Activated T-cell treated with anti-CD3 and anti-CD28 coated beads, Interleukin-2, amount 50 U/mL, for 48 hours (primary cell): Measurements from ENCODE around the gene GPR157.
"Not testable (repeated sequence)": the region's sequence is repeated elsewhere in the genome, so short reads cannot be mapped to it uniquely, and the experiment has no call there.

Experiments
- DNase-seq, 2 experiments: peaks; one replicate each; pipeline ENCODE4 v3.0.0-alpha.2; 2020

Gene GPR157

GRCh38 chr1:9128520-9129265, at the start of gene GPR157:
GPR157 (minus strand) TSS chr1:9129102; CDS start chr1:9129027, 75 bp downstream.
- DNase-seq: peak; percentile 77 to 81

GRCh38 chr1:9174762-9175161, 45.9 kb upstream of the GPR157 start:
- no peak for DNase-seq

DNA sequence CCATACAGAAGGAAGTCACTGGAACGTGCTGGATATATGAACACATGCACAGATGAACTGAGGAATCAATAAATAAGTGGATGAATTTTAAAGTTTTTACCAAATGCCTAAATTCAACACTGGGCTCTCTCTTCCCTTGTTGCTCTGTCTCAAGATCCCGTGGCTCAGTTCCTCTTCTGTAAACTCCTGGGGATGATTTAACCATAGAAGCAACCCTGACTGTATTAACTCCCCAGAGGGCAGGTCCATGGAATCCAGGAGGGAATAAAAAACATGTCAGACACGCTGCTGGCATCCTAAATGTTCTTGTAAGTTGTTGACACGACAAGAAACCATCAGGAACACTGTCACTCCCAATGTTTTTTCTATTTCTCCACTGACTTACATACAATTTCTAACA, 45.3 kb upstream of the GPR157 start:
- no peak for DNase-seq

DNA sequence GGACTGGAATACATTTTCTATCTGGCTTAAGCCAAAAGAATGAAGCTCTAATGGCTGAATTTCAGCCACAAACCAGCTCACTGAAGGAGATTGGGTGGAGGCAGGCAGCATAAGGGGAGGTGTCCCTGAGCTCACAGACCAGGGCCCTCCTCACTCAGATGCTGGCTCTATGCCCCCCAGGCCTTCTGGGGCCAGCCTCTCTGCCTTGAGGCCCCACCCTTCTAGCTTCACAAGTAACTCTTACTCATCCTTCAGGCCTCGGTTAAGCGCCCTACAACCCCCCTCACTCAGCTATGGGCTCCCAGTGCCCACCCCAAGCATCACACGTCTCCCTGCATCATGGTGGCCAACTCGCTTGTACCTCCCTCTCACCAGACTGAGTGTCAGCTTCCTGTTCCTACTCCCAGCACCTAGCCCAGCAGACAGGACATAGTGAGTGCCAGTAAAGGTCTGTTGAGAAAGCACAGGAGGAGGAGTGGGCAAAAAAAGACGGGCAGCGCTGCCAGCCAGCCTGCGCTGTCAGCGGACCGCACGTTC, 40.8 kb upstream of the GPR157 start:
- no peak for DNase-seq

- DNase-seq: no peak
Measured at GRCh38 chr1:9167638-9168037, 38.7 kb upstream of the GPR157 start.

- DNase-seq: no peak
Measured at GRCh38 chr1:9166289-9167235, 37.7 kb upstream of the GPR157 start.

GRCh38 chr1:9165396-9165795, 36.5 kb upstream of the GPR157 start:
- DNase-seq: no peak

DNA sequence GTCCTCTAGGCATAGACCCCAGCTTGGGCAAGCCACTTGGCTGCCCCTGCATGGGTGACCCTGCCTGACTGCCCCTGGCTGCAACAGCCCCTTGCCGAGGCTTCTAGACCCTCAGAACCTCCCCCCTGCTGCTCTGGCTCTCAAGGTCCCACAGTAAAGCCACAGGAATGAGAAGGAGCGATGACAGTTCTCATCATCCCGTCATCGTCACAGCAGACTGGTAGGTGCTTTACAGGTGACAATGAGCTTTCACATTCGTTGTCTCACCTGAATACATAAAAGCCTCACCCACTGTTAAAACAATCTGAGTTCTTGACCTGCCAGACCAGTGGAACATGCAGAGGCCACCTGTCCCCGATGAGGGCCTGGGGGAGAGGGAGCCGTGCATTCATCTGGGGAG, 36.0 kb upstream of the GPR157 start:
- DNase-seq: no peak

- no peak for DNase-seq
Measured at GRCh38 chr1:9164532-9164900, 35.6 kb upstream of the GPR157 start.

GRCh38 chr1:9161963-9162362, 33.1 kb upstream of the GPR157 start:
- no peak for DNase-seq

DNA sequence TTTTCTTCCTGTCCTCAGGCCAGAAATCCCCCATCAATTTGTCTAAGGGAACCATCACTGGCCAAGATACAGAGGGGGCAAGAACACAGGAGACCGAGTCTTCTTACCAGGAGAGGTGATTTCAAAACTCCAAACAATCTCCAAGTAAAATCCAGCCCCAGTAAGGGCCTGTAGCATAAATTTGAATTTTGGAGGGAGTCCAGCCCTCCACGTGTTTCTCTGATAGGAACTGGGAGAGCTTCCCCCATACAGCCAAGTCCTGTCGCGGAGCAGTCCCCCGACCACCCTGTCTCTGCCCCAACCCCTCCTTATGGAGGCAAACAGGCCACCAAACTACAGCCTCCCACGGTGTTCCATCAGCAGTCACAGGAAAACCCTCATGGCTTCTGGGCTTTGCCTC, 32.4 kb upstream of the GPR157 start:
- no peak for DNase-seq

- no peak for DNase-seq
Measured at GRCh38 chr1:9160079-9160717, 31.3 kb upstream of the GPR157 start.

- no peak for DNase-seq
Measured at GRCh38 chr1:9155879-9156278, 27.0 kb upstream of the GPR157 start.

DNA sequence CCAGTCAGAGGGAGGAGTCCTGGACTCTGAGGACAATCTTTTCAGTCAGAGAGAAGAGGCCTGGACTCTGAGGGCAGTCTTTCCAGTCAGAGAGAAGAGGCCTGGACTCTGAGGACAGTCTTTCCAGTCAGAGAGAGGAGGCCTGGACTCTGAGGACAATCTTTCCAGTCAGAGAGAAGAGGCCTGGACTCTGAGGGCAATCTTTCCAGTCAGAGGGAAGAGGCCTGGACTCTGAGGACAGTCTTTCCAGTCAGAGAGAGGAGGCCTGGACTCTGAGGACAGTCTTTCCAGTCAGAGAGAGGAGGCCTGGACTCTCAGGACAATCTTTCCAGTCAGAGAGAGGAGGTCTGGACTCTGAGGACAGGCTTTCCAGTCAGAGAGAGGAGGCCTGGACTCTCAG, 26.5 kb upstream of the GPR157 start:
- not testable (repeated sequence) for DNase-seq

DNA sequence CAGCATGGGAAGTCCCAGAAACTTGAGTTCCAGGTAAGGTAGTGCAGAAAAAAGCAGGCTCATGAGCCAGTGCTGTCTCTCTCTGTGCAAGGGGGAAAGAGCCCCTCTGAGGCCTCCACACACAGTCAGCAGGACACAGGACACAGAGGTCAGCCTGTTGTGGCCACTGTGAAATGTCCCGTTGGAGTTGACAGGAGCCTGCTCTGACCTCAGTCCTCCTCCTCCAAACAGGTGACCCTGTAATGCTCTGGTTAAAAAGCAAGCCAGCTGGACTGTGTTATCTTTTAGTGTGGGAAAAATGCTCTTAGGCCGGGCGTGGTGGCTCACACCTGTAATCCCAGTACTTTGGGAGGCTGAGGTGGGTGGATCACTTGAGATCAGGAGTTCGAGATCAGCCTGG, 24.2 kb upstream of the GPR157 start:
- DNase-seq: no peak

DNA sequence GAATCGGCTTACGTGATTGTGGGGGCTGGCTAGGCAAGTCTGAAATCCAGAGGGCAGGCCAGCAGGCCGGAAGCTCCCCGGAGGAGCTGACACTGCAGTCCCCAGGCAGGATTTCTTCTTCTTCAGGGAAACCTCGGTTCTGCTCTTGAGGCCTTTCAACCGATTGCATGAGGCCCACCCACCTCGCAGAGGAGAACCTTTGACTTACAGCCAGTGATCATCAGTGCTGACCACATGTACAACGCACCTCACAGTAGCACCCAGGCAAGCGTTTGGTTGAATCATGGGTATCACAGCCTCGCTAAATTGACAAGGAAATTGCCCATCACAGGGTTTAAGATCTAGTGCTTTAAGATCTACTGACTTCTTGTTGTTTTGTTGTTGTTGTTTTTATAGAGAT, 23.6 kb upstream of the GPR157 start:
- DNase-seq: no peak

GRCh38 chr1:9151328-9151860, 22.5 kb upstream of the GPR157 start:
- DNase-seq: no peak

DNA sequence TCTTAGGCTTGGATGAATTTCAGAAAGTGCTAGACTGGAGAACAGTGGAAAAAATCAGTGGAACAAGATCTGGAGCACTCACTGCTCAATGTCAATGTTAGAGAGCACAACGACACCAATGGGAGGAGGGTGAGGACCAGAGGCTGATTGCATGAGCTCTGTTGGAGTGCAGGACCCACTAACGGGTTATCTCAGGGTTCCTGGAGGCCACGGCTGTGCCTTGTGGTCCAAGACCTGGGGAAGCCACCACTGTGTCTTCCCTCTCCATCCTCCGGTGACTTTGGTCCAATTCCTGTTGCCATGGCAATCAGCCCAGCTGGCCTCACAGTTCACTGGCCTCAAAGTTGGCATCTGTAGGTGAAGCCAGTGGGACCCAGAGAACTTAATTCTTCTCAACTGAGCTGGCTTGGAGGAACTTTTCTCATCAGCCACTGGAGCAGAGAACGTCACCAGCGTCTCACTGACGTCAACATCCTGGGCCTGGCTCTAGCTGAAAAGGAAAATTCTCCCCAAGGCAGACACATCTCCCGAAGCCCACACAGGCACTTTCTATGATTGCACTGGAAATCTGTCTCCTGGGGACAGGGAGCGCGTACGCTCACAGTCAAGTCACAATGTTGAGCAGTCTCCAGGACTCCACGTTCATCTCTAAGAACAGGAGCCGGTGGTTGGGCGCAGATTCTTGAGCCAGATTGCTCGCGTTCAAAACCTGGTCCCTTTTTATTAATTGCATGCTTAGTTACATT, 21.9 kb upstream of the GPR157 start:
- no peak for DNase-seq

DNA sequence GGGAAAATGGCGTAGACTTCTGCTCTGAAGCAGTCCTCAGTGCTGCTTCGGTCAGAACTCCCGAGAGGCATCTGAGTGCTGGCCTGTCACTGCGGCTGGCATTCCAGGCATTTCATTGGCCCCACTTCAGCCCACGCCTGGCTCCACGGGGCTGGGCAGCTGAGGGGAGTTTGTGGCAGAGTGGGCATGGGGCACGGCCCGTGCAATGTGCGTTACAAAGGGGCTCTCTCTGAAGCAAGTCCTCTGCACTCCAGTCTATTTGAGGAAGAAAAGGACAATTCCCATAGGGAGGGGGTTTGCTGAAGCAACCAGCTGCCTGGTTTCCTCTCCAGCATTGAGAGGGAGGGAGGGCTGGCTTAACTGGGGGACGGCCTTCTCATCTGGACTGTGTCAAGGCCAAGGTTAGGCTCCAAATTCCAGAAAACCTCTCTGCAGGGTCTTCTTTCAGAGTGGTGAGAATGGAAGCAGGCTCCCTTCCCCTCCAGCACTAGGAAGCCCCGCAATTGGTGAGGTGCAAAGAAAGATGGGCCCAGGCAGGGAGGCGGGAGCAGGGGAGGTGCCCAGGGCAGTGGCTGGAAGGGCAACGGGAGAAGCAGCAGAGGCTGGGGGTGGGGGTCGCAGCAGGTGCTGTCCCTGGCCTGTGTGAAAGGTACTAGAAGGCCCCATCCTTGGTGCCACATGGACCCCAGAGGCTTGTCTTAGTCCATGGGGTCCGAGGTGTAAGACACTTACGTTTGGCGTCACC, 21.1 kb upstream of the GPR157 start:
- no peak for DNase-seq

DNA sequence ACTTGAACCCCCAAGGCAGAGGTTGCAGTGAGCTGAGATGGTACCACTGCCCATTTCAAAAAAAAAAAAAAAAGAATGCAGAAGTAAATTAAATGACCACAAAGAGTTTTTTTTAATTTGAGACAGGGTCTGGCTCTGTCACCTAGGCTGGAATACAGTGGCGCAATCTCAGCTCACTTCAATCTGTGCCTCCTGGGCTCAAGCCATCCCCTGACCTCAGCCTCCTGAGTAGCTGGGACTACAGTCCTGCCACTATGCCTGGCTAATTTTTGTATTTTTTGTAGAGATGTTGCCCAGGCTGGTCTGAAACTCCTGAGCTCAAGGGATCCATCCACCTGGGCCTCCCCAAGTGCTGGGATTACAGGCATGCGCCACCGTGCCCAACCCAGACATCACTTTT, 20.2 kb upstream of the GPR157 start:
- no peak for DNase-seq

GRCh38 chr1:9146156-9146555, 17.3 kb upstream of the GPR157 start:
- no peak for DNase-seq

- DNase-seq: no peak
Measured at GRCh38 chr1:9145714-9146113, 16.8 kb upstream of the GPR157 start.
